GM12891 (cell line): ENCODE results near the gene S100A5.

Experiments
- PAX5 ChIP-seq: IDR thresholded peaks from 2 replicates; pipeline ENCODE4 v1.6.1; 2011; ENCODE audit warnings: low read length, moderate library complexity, mild to moderate bottlenecking; ENCODE audit not compliant: insufficient read depth, severe bottlenecking
- POLR2A ChIP-seq: IDR thresholded peaks from 2 replicates; pipeline ENCODE4 v1.6.1; 2011; ENCODE audit warnings: low read depth, low read length, control low read depth
- POLR2AphosphoS5 ChIP-seq: IDR thresholded peaks from 2 replicates; pipeline ENCODE4 v1.6.1; 2011; ENCODE audit warnings: low read depth, low read length, control low read depth
- POU2F2 ChIP-seq: IDR thresholded peaks from 2 replicates; pipeline ENCODE4 v1.6.1; 2011; ENCODE audit warnings: low read depth, mild to moderate bottlenecking, control low read depth, low read length, moderate library complexity
- SPI1 ChIP-seq: IDR thresholded peaks from 2 replicates; pipeline ENCODE4 v1.6.1; 2011; ENCODE audit warnings: low read depth, low read length, control low read depth
- TAF1 ChIP-seq: IDR thresholded peaks from 2 replicates; pipeline ENCODE4 v1.6.1; 2011; ENCODE audit warnings: low read depth, low read length, control low read depth

DNA sequence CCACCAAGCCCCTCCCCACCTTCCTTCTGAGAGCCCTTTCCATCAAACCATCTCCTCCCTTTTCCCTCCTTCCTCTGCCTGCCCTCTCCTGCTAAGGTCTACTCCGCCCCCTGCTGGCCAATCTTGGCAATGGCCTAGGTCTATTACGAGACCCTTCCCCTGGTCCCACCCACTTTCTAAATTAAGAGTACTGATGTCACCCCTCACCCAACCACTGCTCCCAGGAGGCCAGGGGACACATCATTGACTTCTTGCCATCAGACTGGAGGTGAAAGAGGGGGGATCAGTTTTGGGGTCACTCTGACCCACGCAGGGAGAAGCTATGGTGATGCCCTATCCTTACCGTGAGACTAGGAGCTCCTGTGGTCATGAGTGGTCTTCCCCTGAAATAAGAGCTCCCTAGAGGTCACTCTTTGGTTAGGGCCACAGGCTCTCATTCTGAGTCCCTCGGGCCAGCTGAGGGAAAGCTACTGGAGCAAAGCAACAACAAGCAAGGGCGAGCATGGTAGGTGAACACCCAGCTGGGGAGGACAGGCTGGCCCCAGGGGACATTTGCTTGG, 45.7 kb downstream of the S100A5 start:
- TF ChIP-seq TAF1 (no peak), POLR2AphosphoS5 (no peak), POLR2A (no peak), SPI1 (no peak), PAX5 (no peak), POU2F2 (no peak; the same call in 1 of the 2 replicates)
